ENCODE data around the gene BBC3. TPM values are rescaled to one million over a fixed set of nuclear protein-coding genes. Genes with fewer than 3 reads are reported as not detected.

BBC3 gene
- total RNA-seq, 1 donor from 2014 or later = 20.2 TPM

- intact Hi-C loops (cut with micrococcal nuclease) = loop anchor here (10.0 kb wide), 1 partner anchor 1376 kb away; the partner anchor contains the start of gene DBP
Measured at GRCh38 chr19:47258895-47259555, 28.0 kb upstream of the BBC3 start.

GRCh38 chr19:47258434-47258833, 27.4 kb upstream of the BBC3 start:
- intact Hi-C loops (cut with micrococcal nuclease) = loop anchor here (10.0 kb wide), 1 partner anchor 1376 kb away; the partner anchor contains the start of gene DBP

GRCh38 chr19:47257411-47258169, 26.6 kb upstream of the BBC3 start:
- intact Hi-C loops (cut with micrococcal nuclease) = loop anchor here (1.0 to 10.0 kb wide), 3 partner anchors 17 to 1377 kb away; partner anchors contain the start of genes AP2S1, DBP and INAFM1

GRCh38 chr19:47256693-47257410, 25.9 kb upstream of the BBC3 start:
- intact Hi-C loops (cut with micrococcal nuclease) = loop anchor here (1.0 to 10.0 kb wide), 6 partner anchors 17 to 1378 kb away; partner anchors contain the start of genes AP2S1, DBP, INAFM1 and TMEM160

- intact Hi-C loops (cut with micrococcal nuclease) = loop anchor here (1.0 to 10.0 kb wide), 5 partner anchors 30 to 1379 kb away; partner anchors contain the start of genes AP2S1, DBP, TMEM160 and ZC3H4
Measured at GRCh38 chr19:47255879-47256692, 25.1 kb upstream of the BBC3 start, which contains the start of gene CCDC9. Gene CCDC9, plus strand, starts transcription at chr19:47256525. Its CDS starts 1,876 bp downstream, at chr19:47258401.

- intact Hi-C loops (cut with micrococcal nuclease) = loop anchor here (10.0 kb wide), 1 partner anchor 1381 kb away; the partner anchor contains the start of gene DBP
Measured at GRCh38 chr19:47253970-47254369, 23.0 kb upstream of the BBC3 start.

- intact Hi-C loops (cut with micrococcal nuclease) = loop anchor here (10.0 kb wide), 1 partner anchor 1381 kb away; the partner anchor contains the start of gene DBP
Measured at GRCh38 chr19:47253467-47253881, 22.5 kb upstream of the BBC3 start.

GRCh38 chr19:47253016-47253415, 22.0 kb upstream of the BBC3 start:
- intact Hi-C loops (cut with micrococcal nuclease) = loop anchor here (10.0 kb wide), 1 partner anchor 1382 kb away; the partner anchor contains the start of gene DBP

GRCh38 chr19:47247308-47247990, 16.4 kb upstream of the BBC3 start:
- intact Hi-C loops (cut with micrococcal nuclease) = loop anchor here (1.0 to 10.0 kb wide), 3 partner anchors 98 to 533 kb away; partner anchors contain the start of gene PRKD2

- intact Hi-C loops (cut with micrococcal nuclease) = loop anchor here (1.0 to 10.0 kb wide), 9 partner anchors 14 to 529 kb away; partner anchors contain the start of genes INAFM1 and PRKD2
Measured at GRCh38 chr19:47243776-47244547, 13.0 kb upstream of the BBC3 start.

GRCh38 chr19:47243364-47243775, 12.4 kb upstream of the BBC3 start:
- intact Hi-C loops (cut with micrococcal nuclease) = loop anchor here (10.0 kb wide), 1 partner anchor 529 kb away; the partner anchor contains the start of gene PRKD2

- intact Hi-C loops (cut with micrococcal nuclease) = loop anchor here (1.0 to 10.0 kb wide), 2 partner anchors 11 to 527 kb away; partner anchors contain the start of genes BBC3 and PRKD2
Measured at GRCh38 chr19:47241919-47242577, 11.0 kb upstream of the BBC3 start.

GRCh38 chr19:47240996-47241918, 10.3 kb upstream of the BBC3 start:
- intact Hi-C loops (cut with micrococcal nuclease) = loop anchor here (1.0 to 10.0 kb wide), 2 partner anchors 10 to 526 kb away; partner anchors contain the start of genes BBC3 and PRKD2

GRCh38 chr19:47240556-47240955, 9.6 kb upstream of the BBC3 start:
- intact Hi-C loops (cut with micrococcal nuclease) = loop anchor here (10.0 kb wide), 1 partner anchor 526 kb away; the partner anchor contains the start of gene PRKD2

- intact Hi-C loops (cut with micrococcal nuclease) = loop anchor here (10.0 kb wide), 1 partner anchor 525 kb away; the partner anchor contains the start of gene PRKD2
Measured at GRCh38 chr19:47239610-47240296, 8.8 kb upstream of the BBC3 start.

- intact Hi-C loops (cut with micrococcal nuclease) = no loop called here
Measured at GRCh38 chr19:47239152-47239551, 8.2 kb upstream of the BBC3 start.

All from T-helper 1 cell treated with Interleukin-12 subunit alpha and Interleukin-12 subunit beta and Interleukin-4 antibody, amounts not matched to agents 30 ng/mL and 1 ng/mL, for 36 hours (primary cell).